Spleen (tissue), 7 donors: Measurements from ENCODE around the gene VWA3B.

Experiments used
- CTCF ChIP-seq, 11 experiments: fragments of 200-600 bp in 7 of 11; fragments of 450-650 bp in 4 of 11; sonication (generic) in 4 of 11; IDR thresholded peaks in 8 of 11; conservative IDR thresholded peaks in 3 of 11; 1 replicate in 7 of 11; 2 replicates in 4 of 11; pipeline versions ENCODE4 v1.4.0 to v1.8.0; 2016 to 2021; ENCODE audit warnings: antibody characterized with exemption in 11 of 11, inconsistent platforms in 4 of 11, mild to moderate bottlenecking in 1 of 11
- POLR2A ChIP-seq, 3 donors: fragments of 450-650 bp; IDR thresholded peaks; one replicate each; pipeline ENCODE4 v1.5.1; 2017; ENCODE audit warnings: antibody characterized with exemption in 3 of 3, mild to moderate bottlenecking in 1 of 3
- POLR2AphosphoS5 ChIP-seq, 3 donors: sonication (generic); formaldehyde crosslinking; IDR thresholded peaks; one replicate each; pipeline ENCODE4 v1.5.1; 2017; ENCODE audit warnings: antibody characterized with exemption in 3 of 3
- donor health status: DM: no; HTN: no; CAD: no; lungs with moderate emphysema.
- donor health status: DM: no; HTN: no; CAD: no.
- donor health status: DM: no; HTN: no; CAD: no.

- TF ChIP-seq CTCF (IDR thresholded peaks at IDR 0.05 in 8 of 11, conservative IDR thresholded peaks at IDR 0.05 in 3 of 11), result no peak
- no peak for TF ChIP-seq POLR2A (IDR thresholded peaks at IDR 0.05)
- TF ChIP-seq POLR2AphosphoS5 (IDR thresholded peaks at IDR 0.05), result no peak
Observed at GRCh38 chr2:98123286-98123685, 36.3 kb downstream of the VWA3B start.
